ENCODE results near the gene PDE5A. TPM values are rescaled to one million over a fixed set of nuclear protein-coding genes. Genes with fewer than 3 reads are reported as not detected.
"Not testable (repeated sequence)": the region's sequence is repeated elsewhere in the genome, so short reads cannot be mapped to it uniquely, and the experiment has no call there.

The PDE5A gene
- total RNA-seq, 3 donors from 2014 or later: 35.4 to 131 (median 58.4) TPM

GRCh38 chr4:119646347-119647071, 17.9 kb upstream of the PDE5A start:
- peak in 2 of 3 donors; percentile 28 to 29 for DNase-seq
- intact Hi-C loops (cut with DNase I, micrococcal nuclease): no loop called here

GRCh38 chr4:119643306-119644042, 14.9 kb upstream of the PDE5A start:
- H3K4me3 ChIP-seq: no peak overlapping the region
- H3K4me1 ChIP-seq (ENCODE audit: low read depth): no peaks in the 10 kb centered on the region
- peak; percentile 85 for ATAC-seq
- intact Hi-C loops (cut with DNase I, micrococcal nuclease): no loop called here
- TF ChIP-seq CTCF (IDR thresholded peaks at IDR 0.05): no peak
- H3K36me3 ChIP-seq (ENCODE audit: low read depth): no peaks in the 10 kb centered on the region
- H3K9me3 ChIP-seq: no peaks in the 10 kb centered on the region
- DNase-seq: no peak

More at GRCh38 chr4:119646347-119647071, 17.9 kb upstream of the PDE5A start:
- peak; percentile 40 for ATAC-seq
- no peak for TF ChIP-seq CTCF (IDR thresholded peaks at IDR 0.05)
- H3K4me1 ChIP-seq (ENCODE audit: low read depth): no peaks in the 10 kb centered on the region
- no peak overlapping the region for H3K4me3 ChIP-seq
- no peaks in the 10 kb centered on the region for H3K9me3 ChIP-seq
- no peaks in the 10 kb centered on the region for H3K36me3 ChIP-seq (ENCODE audit: low read depth)

DNA sequence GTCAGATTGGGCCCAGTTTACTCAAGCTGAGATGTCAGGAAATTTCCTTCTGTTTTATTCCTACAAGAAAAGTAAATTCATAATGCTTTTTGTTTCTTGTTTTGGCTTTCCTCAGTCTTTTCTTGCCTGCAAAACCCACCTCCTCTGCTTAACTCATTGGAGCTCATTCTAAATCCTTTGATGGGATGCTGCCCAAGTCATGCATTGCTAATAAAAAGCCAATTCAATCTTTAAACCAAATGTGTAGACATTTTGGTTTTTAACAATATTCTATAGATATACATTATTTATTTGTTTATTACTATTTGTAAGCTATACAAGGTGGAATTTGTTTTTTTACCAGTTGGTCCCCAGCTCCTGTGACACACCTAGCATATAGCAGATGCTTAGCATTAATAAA, 13.2 kb upstream of the PDE5A start:
- DNase-seq: no peak
- intact Hi-C loops (cut with DNase I, micrococcal nuclease): no loop called here
- no peaks in the 10 kb centered on the region for H3K9me3 ChIP-seq
- no peak for TF ChIP-seq CTCF (IDR thresholded peaks at IDR 0.05)
- no peaks in the 10 kb centered on the region for H3K36me3 ChIP-seq (ENCODE audit: low read depth)
- no peak for ATAC-seq
- no peak overlapping the region for H3K4me3 ChIP-seq
- no peaks in the 10 kb centered on the region for H3K4me1 ChIP-seq (ENCODE audit: low read depth)

DNA sequence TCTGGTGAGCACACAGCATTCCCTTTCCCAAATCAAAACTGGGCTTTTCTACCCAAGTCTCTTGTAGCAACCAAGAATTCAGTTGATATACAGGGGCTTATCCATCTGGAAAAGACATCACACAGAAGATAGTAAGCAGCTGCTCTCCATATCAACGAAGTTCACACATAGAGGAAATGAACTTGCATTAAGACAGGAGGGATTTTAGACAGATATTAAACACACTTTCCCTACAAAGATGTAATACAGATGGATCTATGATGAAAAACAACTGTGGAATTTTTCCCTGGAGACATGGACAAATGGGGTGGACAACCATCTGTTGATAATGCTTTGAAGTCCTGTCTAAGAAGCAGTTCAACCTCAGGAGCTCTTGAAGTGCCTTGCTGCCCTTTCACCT, 9.8 kb upstream of the PDE5A start:
- no peaks in the 10 kb centered on the region for H3K4me1 ChIP-seq (ENCODE audit: low read depth)
- no peaks in the 10 kb centered on the region for H3K9me3 ChIP-seq
- no peak overlapping the region for H3K4me3 ChIP-seq
- DNase-seq (no peak), ATAC-seq (no peak)
- intact Hi-C loops (cut with DNase I, micrococcal nuclease): loop anchor here in 1 of 2 donors (10.0 kb wide), 1 partner anchor 146 kb away; no protein-coding TSS in a partner anchor
- no peaks in the 10 kb centered on the region for H3K36me3 ChIP-seq (ENCODE audit: low read depth)
- no peak for TF ChIP-seq CTCF (IDR thresholded peaks at IDR 0.05)

GRCh38 chr4:119636851-119637250, 8.2 kb upstream of the PDE5A start:
- H3K4me1 ChIP-seq (ENCODE audit: low read depth); DNase-seq; ATAC-seq; H3K36me3 ChIP-seq (ENCODE audit: low read depth); H3K4me3 ChIP-seq; H3K9me3 ChIP-seq: not testable (repeated sequence)
- intact Hi-C loops (cut with DNase I, micrococcal nuclease): loop anchor here in 1 of 2 donors (10.0 kb wide), 1 partner anchor 148 kb away; no protein-coding TSS in a partner anchor

DNA sequence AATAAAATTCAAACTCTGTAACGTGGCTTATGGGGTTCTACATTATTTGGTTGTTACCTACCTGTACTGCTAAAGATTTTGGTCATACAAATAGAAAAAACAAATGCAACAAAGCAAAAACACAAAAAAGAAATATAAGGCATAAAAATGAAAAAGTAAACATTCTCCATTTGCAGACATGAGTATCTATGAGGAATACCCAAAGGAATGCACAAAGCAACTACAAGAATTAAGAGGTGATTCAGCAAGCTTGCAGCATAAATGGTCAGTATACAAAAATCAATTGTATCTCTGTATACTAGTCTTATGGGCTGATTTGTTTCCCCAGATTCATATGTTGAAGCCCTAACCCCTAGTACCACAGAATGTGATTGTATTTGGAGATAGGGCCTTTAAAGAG, 3.6 kb upstream of the PDE5A start:
- Histone ChIP-seq H3K4me3 (no peak overlapping the region), H3K36me3 (ENCODE audit: low read depth) (no peaks in the 10 kb centered on the region), H3K9me3 (no peaks in the 10 kb centered on the region), H3K4me1 (ENCODE audit: low read depth) (no peaks in the 10 kb centered on the region)
- no peak for TF ChIP-seq CTCF (IDR thresholded peaks at IDR 0.05)
- ATAC-seq: no peak
- no peak for DNase-seq
- intact Hi-C loops (cut with DNase I, micrococcal nuclease): loop anchor here in 1 of 2 donors (10.0 kb wide), 1 partner anchor 153 kb away; no protein-coding TSS in a partner anchor
